HG02678 (cell line): Measurements from ENCODE around the gene ACY1.
"Not testable (repeated sequence)": the region's sequence is repeated elsewhere in the genome, so short reads cannot be mapped to it uniquely, and the experiment has no call there.

Source experiments
- ATAC-seq: cut with Tn5 transposase; IDR thresholded peaks from one replicate; pipeline ENCODE4 v1.9.1; 2021; ENCODE audit warnings: mild to moderate bottlenecking, moderate library complexity; ENCODE audit not compliant: unreplicated experiment

Gene ACY1

GRCh38 chr3:51980253-51980652, 3.1 kb upstream of the ACY1 start:
- no peak for ATAC-seq

DNA sequence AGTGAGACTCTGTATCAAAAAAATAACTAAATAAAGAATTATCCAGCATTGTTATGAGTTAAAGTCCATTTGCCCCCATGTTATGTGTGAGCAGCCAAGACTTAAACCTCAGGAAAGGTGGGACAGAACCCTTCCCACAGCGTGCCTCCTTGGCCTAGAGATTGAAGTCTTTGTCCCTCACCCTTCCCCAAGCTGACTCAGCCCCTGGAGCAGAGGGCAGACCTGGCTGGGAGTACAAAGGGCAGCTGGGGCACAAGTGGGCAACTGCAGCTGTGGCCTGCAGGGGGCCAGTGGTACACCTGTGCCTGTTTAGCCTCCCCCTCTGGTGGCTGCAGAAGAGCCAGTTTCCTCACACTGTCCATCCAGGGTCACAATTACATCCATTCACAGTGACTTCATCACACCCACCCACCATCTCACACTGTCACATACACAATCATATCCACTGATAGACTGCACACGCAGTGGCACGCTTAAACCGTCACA, 940 bp upstream of the ACY1 start:
- ATAC-seq, result peak; percentile 48

- ATAC-seq, result no peak
These were observed 388 bp downstream of the ACY1 start for GRCh38 chr3:51983578-51984268.

GRCh38 chr3:51984269-51984647, 923 bp downstream of the ACY1 start:
- ATAC-seq, result no peak

GRCh38 chr3:51985063-51985462, 1.7 kb downstream of the ACY1 start:
- ATAC-seq, result no peak

DNA sequence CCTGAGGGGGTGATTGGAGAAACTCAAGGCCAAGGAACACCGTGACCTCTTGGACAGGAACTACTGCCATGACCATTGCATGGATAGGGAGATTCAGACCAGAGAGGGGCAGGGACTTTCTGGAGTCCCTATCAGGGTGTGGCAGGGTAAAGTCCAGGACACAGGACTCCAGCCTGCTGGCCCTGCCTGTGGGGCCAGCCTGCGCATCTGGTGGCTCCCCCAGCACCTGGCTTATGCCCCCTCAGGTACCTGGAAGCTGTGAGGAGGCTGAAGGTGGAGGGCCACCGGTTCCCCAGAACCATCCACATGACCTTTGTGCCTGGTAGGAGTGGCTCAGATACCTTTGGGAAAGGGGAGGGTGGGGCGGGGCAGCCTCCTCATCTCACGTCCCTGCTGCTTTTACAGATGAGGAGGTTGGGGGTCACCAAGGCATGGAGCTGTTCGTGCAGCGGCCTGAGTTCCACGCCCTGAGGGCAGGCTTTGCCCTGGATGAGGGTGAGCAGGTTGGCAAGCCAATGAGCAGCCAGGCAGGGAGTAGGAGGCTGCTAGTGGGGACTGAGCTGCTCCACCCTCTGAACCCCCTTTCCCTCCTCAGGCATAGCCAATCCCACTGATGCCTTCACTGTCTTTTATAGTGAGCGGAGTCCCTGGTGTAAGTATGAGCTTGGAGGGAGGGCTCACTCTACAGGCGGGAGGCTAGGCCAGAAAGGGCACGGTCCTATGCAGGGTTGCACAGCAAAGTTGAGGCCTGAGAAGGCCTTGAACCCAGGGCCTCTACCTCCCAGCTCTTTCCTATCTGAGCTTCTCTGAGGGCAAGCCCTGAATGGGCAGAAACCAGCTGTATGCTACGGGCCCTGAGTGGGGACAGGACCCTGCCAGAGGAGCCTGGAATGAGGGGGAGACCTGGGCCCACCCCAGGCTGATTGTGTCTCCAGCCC, 2.9 kb downstream of the ACY1 start:
- ATAC-seq, result no peak

GRCh38 chr3:51987568-51987967, 4.2 kb downstream of the ACY1 start:
- ATAC-seq, result no peak

GRCh38 chr3:51988286-51989146, 5.2 kb downstream of the ACY1 start:
- ATAC-seq, result no peak

- not testable (repeated sequence) for ATAC-seq
These were observed 7.2 kb downstream of the ACY1 start for GRCh38 chr3:51990501-51990971.

DNA sequence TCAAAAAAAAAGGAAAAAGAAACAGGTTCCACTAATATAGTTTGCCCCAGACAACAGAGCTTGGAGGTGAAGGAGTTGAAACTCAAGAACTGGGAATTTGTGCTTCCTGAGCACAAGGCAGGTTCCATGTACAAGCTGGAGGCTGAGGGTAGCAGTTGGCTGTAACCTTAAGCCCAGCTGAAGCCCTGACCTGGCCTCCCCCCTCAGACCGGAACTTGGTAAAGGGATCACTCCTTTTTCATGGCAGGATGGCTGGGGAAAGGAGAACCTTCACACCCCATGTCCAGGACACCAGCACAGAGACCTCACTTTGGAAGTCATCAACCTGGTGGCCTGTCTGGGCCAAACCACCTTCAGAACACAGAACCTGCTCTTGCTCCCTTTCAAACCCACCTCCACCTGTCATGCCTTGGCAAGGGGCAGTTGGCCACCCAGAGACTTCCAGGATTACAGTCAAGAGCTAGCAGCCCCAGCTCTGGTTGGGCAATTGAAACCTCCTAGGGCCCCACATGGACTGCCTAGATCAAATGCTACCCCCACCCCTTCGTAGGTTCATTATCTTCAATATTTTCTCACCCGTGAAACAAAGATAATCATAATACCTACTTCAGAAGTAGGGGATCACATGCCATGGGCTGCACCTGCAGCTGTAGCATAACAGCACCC, 8.8 kb downstream of the ACY1 start:
- ATAC-seq, result no peak

DNA sequence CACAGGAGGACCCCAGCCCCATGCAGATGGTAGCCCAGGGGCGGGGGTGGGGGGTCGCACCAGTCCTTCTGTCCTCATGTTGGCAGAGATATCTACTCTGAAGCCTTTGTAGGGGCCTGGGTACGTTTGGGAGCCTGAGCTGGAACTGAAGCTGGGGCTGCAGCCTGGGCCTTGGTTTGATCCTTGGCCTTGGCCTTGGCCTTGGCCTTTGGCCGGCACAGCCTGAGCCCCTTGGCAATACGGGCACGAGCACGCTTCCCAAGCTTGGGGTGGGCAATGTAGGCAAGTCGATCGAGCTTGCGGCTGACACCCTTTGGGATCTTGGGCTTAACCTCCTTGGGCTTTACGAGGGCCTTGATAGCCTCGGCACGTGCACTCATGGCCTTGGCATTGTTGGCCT, 10.3 kb downstream of the ACY1 start:
- not testable (repeated sequence) for ATAC-seq

GRCh38 chr3:51994530-51994929, 11.2 kb downstream of the ACY1 start:
- ATAC-seq, result no peak

- peak; percentile 89 for ATAC-seq
These were observed 12.2 kb downstream of the ACY1 start, which contains the start of gene RPL29 for GRCh38 chr3:51995346-51996163. TSS of gene RPL29 (minus strand) at chr3:51995895. CDS start at chr3:51995461, 434 bp downstream.

- no peak for ATAC-seq
These were observed 13.8 kb downstream of the ACY1 start for GRCh38 chr3:51997172-51997571.

- ATAC-seq, result no peak
These were observed 14.7 kb downstream of the ACY1 start for GRCh38 chr3:51997935-51998596.

GRCh38 chr3:51998774-51999173, 15.4 kb downstream of the ACY1 start:
- no peak for ATAC-seq

- no peak for ATAC-seq
These were observed 16.5 kb downstream of the ACY1 start for GRCh38 chr3:51999846-52000245.

DNA sequence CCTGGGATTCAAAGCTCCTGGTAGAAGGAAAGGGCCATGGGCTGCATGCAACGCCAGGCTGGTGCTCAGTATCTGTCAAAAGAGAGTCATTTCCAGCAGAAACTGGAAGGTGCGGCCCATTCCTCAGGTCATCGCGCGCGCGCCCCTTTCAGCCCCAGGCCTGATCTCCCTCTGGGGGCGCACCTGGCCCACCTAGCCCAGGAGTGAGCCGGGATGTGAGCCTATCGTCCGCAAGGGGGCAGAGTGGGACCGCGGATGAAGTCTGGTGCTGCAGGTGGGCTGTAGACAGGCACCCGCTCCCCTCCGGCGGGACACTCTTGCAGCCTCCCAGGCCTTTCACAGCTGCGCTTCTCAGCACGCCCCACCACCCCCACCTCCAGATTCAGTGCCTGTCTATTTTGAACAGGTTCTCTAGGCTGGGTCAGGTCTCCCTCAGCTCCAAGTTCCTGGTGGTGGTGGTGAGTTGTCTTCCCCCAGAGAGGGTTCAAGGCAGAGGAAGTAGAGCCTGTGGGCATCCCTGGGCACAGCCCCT, 18.2 kb downstream of the ACY1 start:
- ATAC-seq, result peak; percentile 82

- no peak for ATAC-seq
These were observed 19.4 kb downstream of the ACY1 start for GRCh38 chr3:52002748-52003147.
